GM12873 (cell line): ENCODE measurements around the gene PER1.
A peak's percentile ranks its signal among the peaks of the same experiment; 100 is the strongest.

Source experiments
- CTCF ChIP-seq: IDR thresholded peaks from 2 replicates; pipeline ENCODE4 v1.5.1; 2012; ENCODE audit warnings: low read depth, mild to moderate bottlenecking, moderate library complexity, low read length, control low read depth; ENCODE audit not compliant: insufficient read depth; ENCODE audit errors: missing control alignments

PER1 gene

GRCh38 chr17:8122924-8123694 is 29.1 kb downstream of the PER1 start:
- TF ChIP-seq CTCF: no peak

- TF ChIP-seq CTCF: no peak
These were observed 29.7 kb downstream of the PER1 start for GRCh38 chr17:8122422-8122923.

- peak; percentile 68 for TF ChIP-seq CTCF
These were observed 30.4 kb downstream of the PER1 start for GRCh38 chr17:8121681-8122421.

- TF ChIP-seq CTCF: no peak
These were observed 30.9 kb downstream of the PER1 start for GRCh38 chr17:8121407-8121680.

GRCh38 chr17:8120520-8121406 is 31.4 kb downstream of the PER1 start:
- peak; percentile 61 for TF ChIP-seq CTCF

- no peak for TF ChIP-seq CTCF
These were observed 32.4 kb downstream of the PER1 start for GRCh38 chr17:8119581-8120519.
